NCI-H146 treated with DMSO at 0.1 percent for 48 hours (cell line): Measurements from ENCODE around the gene RPL7A.
"Not testable (repeated sequence)": the region's sequence is repeated elsewhere in the genome, so short reads cannot be mapped to it uniquely, and the experiment has no call there.

Source experiments
- DNase-seq: peaks from one replicate; lab custom pipeline; 2025; ENCODE audit not compliant: unreplicated experiment; lab: John Stamatoyannopoulos, UW

The RPL7A gene

DNA sequence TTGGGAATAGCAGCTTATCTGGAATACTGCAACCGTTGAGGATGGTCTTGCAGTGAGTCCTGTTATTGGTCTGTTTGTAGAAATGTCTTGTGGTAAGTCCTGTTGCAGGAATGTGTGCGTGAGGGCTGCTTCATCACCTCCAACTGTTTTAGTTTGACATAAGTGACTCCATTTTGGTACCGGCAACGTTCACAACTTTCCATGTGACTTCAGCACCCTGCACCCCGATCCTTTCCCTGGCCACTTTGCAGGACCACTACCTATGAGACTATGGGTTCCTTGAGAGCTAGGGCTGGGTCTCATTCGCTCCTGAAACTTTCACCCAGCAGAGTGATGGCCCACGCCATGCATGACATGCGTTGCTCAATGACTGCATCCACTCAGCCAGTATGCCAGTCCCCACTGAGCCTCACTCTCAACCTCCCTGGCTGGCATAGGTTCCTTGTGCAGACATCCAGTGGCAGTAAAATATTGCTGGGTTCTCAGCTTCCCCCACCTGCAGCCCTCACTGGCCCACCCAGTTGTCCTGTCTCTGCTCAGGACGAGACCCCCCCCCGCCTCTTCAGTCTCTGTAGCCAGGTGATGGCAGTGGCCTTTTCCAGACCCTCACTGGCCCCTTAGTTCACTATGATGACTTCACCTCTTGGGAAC lies 20.1 kb upstream of the RPL7A start:
- DNase-seq: no peak

DNA sequence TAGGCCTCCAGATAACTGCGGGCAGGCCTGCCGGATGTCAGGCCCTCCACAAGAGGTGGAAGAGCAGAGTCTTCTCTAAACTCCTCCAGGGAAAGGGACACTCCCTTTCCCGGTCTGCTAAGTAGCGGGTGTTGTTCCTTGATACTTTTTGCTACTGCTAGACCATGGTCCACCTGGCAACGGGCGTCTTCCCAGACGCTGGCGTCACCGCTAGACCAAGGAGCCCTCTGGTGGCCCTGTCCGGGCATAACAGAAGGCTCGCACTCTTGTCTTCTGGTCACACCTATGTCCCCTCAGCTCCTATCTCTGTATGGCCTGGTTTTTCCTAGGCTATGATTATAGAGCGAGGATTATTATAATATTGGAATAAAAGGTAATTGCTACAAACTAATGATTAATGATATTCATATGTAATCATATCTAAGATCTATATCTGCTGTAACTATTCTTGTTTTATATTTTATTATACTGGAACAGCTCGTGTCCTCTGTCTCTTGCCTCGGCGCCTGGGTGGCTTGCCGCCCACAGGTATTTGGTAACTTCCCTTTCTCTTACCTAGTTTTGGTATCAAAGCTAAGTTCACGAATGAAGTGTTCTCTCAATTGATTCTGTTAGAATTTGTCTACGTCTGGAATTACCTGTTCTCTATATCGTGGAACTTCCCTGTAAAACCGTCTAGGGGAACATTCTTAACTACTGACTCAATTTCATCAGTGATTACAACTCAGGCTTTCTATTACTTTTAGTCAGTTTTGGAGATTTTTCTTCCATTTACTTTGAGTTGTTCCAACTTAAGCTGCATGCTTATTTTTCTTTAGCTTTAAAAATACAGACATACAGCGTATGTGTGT lies 18.5 kb upstream of the RPL7A start:
- not testable (repeated sequence) for DNase-seq

DNA sequence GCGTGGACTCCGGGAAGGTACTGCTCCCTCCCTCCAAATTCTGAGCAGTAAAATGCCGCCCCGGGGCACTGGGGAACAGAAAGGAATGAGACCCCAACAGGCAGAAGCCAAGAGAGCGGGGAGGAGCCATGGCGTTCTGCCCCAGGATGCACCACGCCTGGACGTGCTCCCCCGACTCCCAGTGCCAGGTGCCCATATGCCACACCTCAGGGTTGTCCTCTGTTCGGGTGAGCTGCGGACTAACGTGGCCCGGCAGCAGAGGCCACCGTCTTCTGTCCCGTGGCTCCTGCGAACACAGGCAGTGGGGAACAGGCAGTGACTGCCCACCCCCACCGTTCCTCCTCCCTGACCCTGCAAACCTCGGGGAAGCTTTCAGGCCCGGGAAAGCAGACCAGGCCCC lies 16.8 kb upstream of the RPL7A start:
- no peak for DNase-seq

DNA sequence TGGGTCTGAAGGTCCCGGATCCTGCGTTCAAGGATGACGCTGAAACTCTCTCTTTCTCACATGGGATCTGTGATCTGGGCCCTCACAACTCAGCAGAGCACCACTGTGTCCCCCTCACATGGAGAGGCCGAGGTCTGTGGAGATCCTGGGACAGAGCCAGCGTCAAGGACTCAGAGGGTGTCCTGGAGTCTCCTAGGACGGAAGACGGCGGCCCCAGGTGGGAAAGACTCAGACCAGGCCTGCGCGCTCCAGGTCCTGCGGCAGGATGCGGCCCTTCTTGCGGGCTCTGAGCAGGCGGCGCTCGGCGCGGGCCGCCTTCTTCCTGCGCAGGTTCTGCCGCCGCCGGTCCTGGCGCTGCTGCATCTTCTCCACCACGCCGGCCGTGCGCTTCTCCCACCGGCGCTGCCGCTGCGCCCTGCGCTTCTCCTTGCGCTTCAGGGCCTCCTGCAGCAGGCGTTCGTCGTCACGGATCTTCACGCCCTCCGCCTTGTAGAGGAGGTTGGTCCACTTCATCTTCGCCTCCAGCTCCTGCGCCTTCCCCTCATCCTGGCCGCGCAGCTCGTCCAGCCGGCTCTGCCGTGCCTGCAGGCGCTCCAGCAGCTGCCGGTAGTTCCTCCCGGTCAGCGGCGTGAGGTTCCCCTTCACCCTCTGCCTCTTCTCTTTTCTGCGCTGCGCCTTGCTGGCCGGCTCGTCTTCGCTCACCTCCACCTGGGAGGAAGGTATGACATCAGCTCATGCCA lies 16.2 kb upstream of the RPL7A start:
- DNase-seq: no peak

DNA sequence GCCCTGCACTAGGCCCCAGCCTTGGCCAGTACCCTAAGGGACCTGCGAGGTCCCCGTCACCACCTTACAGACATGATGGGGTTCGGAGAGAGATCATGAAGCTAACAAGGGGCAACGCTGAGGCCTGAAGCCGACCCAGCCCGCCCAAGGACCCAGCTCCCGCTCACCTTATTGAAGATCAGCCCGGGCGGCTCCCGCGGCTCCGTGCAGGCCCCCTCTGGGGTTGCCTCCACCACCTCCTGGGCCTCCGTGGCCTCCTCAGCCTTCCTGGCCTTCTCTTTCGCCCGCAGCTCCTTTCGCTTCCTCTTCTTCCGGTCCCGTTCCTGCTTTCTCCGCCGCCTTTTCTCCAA lies 15.7 kb upstream of the RPL7A start:
- no peak for DNase-seq

DNA sequence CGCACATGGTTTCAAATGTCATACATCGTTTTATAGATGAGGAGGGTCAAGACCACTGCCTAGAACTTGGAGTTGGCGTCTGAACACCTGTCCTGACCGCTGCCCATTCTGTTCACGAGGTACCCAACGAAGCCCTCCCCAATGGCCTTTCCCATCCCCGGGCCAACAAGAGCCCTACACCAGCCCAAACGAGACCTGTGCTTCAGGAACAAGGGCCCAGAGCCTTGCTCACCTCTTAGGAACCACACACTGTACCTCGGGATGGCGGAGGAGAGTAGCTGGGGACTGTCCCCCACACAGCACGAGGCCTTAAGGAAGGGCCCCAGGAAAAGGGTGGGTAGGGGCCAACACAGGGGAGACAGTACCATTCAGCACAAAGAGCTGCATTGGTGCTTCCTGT lies 15.0 kb upstream of the RPL7A start:
- no peak for DNase-seq

DNA sequence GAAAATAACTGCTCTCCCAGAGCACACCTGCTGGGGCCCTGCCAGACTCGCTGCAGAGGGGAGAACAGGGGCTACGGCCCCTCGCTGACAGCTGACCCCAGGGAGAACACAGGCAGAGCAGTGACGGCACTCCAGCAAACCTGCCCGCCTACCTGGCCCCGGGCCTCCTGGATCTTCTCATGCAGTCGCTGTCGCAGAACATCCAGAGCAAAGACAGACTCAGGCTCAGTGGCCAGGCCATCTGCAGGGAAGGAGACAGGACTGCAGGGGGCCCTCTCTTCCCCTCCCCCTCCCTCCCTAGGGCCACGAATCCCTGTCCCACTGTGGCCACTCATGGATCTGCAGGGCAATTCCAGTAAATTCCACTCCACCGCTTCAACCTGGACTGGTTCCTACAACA lies 14.5 kb upstream of the RPL7A start:
- DNase-seq: no peak

DNA sequence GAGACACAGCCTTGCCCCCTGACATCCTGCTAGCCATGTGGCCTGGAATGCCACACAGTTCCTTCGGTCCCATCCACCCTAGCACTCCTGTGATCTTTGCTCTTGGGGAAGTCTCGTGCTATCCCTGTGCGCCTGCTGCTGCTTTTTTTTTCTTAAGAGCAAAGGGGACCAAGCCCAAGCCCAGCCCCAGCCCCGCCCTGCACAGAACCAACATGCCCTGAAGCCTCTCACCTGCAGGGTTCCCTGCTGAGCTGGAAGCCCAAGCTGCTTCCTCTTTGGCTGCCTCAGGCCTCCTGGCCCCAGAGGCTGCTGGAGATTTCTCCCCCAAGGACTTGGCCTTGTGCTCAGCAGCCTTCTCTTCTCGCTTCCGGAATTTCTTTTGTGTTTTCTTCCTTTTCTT lies 13.9 kb upstream of the RPL7A start:
- no peak for DNase-seq

DNA sequence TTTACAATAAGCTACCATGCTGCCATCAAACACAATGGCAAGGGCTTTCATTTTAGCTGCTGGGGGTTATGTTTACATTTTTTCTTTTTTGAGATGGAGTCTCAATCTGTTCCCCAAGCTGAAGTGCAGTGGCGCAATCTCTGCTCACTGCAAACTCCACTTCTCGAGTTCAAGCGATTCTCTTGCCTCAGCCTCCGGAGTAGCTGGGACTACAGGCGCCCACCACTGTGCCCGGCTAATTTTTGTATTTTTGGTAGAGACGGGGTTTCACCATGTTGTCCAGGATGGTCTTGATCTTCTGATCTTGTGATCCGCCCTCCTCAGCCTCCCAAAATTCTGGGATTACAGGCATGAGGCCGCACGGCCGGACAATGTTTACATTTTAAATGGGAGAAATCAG lies 13.1 kb upstream of the RPL7A start:
- not testable (repeated sequence) for DNase-seq

DNA sequence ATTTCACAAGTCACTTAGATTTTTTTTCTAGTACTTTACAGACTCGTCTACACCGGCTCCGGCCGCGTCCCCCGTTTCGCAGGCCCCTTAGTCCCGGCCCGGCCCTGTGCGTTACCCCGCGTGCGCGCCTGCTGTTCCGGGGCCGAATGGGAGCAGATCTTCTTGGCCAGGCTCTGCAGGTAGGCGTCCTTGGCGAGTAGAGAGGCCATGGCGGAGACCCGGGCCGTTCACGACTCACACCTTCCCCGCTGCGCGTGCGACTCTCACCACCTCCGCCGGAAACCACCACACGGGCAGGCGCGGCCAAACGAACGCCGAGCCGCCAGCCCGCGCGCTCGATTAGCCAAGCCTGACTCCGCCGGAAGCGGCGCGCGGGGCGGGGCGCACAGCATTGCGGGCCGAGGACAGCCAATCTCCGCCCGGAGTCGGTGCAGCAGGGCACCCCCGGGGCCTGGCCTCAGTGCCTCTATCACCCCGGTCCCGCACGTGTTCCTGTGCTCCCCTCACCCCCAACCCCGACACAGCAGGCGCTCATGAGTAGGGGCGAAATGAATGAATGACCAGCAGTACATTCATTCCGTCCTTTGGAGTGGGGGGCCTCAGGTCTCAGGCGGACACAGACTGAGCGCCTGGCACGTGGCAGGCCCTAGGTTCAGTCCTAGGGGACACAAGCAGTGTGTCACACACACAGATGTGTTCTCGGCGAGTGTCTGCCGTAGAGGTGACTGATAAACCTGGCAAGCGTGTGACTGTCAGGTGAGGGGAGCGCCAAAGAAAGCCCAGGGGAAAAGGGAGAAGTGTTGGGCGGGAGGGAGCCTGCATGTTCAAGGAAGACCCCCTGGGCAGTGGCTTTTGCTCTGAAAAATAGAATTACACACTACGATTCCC lies 11.8 kb upstream of the RPL7A start, which contains the start of gene SURF6:
SURF6 (minus strand) TSS at position 265 of the 888 bp plus-strand sequence; CDS start at position 209, 56 bp downstream.
- DNase-seq: peak; percentile 67

DNA sequence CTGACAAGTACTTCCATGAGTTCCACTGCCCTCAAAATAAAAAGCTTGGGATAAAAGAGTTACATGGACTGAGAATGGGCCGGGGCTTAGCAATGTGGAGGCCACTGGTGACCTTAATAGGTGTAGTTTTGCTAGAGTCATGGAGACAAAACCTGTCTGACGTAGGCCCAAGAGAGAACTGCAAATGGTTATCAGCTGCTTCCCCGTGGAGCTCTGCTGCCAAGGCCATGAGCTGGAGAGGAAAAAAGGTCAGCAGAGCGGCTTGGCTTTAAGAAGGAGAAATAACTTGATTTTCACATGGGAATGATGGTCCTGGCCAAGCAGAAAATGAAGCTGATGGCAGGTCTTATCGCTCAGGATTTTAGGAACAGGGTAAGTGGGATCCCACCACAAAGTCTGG lies 8.4 kb upstream of the RPL7A start:
- no peak for DNase-seq

DNA sequence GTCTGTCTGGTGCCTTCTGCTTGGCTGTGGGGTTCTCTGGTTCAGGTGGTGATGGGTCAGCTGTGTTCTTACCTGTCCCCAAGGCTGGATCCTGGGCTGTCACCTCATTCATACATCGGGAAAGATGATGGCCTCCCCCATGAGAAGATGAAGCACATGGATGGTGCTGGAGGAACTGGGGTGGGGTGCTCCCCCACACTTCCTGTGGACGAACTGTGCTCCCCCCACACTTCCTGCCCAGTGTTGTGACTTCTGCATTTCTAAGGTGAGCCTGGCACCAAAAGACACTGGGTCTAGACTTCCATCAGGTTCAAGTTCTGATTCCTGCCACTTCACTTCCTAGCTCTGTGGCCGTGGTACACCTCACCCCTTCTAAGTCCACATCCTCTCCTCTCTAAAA lies 7.8 kb upstream of the RPL7A start:
- no peak for DNase-seq

DNA sequence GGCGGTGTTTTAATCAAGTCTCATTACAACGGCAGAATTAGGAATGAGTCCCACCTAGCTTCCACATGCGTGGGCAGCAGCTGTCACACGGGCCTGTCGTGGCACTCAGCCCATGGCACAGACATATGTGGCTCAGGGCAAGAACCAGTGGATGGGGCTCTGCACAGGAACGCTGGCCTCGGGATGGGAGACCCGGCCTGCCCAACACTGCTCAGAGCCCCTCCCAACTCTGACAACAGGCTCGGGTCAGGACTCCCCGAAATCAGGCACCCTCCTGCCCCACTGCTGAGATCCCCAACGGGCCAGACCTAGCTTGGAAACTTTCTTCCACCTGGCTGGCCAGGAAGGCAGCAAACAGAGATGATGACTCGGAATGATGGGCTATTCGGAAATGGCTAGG lies 7.1 kb upstream of the RPL7A start:
- no peak for DNase-seq

DNA sequence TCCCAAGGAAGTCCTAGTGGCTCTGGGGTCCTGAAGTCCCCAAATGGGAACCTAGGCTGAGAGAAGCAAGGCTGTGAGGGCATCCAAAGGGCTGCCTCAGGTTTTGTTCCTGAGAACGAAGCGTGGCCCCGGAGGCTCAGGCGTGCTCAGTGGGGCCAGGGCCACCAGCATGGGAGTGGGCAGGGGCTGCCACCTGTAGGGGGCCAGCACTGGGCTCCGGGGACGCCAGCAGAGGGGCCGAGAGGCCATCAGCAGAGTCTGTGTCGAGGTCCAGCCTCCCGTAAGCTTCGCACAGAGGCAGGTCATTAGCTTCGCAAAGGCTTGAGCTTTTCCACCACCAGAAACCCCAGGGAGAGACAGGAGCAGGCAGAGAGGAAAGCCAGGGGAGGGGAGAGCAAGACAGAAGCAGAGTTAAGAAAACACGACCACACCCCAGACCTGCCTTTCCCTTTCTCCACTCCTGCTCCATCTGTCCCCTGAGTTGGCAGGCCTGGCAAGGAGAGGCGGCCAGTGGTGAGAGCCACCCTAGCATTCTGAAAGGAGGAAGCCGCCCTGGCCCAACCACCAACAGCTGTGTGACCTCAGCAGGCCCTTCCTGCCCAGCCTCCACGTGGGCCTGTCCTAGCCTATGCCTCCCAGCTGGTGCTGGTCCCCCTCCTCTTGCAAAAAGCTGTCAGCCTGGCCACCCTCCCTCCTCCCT lies 6.5 kb upstream of the RPL7A start:
- DNase-seq: no peak

DNA sequence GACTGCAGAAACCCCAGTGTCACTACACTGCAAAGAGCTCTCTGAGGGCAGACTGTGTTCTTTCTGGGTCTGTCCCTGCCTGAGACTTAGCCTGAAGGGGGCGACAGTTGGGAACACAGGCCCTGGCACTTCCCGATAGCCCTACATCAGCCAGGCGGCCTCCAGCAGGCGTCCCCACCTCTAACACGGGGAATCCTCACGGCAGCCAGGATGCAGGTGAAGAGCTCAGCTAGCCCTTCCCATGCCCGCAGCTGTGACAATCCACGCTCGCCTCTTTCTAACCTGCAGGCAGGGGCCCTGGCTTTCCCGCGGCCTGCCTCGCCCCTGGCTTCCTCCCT lies 6.0 kb upstream of the RPL7A start:
- DNase-seq: no peak

DNA sequence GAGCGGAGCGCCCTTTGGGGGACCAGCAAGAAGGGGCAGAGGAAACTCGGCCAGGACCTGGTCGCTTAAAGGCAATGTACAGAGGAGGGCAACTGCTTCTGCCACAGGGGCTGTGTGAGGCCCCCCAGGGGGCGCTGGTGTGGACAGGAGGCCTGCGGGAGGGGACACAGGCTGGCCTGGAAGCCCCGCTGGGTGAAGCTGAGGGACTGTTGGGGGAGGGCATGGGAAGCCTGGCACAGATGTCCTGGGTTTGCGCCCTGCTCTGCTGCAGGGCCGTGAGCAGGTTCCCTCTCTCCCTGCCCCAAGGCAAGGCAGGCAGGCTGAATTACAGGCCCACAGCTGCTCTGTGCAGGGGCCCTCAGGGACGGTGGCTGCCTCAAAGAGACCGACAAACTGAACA lies 5.4 kb upstream of the RPL7A start:
- no peak for DNase-seq

DNA sequence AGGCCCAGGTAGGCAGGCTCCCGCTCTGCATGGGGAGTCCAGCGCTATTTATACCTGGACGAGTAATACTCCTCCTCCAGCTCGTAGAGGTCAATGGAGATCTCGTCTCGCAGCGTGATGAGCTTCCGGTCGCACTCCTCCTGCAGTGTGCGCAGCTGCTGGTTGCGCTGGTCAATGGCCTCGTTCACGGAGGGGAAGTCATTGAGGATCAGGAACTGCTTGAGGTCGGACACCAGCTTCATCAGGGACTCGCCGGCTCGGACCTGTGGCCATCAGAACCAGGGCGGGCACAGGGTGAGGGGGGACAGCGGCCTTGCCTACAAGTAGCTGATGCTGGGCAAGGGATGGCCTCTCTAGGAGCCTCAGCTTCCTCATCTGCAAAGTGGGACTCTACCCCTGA lies 3.9 kb upstream of the RPL7A start:
- no peak for DNase-seq

DNA sequence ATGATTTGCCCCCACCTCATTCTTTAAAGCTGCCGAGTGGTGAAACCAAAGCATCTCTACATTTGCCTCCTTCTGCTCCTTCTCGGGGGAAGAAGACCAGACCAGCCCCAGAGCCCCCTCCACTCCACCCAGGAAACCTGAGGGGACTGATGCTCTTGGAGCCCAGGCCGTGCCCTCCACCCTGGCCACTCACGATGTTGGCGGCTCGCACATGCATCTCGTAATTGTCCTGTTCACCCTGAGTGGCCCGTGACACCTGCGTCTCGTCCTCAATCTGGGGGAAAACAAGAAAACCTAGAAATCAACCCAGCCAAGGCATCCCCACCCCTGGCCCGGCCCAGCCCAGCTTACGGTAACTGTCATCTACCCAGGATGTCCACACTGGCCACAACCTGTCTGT lies 3.0 kb upstream of the RPL7A start:
- DNase-seq: no peak

DNA sequence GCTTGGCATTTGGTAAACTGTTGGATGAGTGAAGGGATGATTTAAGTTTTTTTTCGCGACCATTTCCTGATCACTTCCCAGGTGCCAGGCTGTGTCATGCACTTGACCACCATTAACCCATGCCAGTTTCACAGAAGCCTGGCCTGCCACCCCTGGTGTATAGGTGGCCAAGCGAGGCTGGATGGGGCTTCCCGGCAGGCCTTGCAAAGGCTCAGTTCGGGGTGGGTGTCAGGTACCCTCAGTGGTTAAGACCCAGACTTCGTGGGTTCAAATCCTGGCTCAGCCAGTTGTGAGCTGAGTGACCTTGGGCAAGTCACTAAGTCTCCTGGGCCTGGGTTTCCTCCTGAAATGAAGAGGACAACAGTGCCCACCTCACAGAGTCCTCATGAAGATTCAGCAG lies 2.4 kb upstream of the RPL7A start:
- no peak for DNase-seq

DNA sequence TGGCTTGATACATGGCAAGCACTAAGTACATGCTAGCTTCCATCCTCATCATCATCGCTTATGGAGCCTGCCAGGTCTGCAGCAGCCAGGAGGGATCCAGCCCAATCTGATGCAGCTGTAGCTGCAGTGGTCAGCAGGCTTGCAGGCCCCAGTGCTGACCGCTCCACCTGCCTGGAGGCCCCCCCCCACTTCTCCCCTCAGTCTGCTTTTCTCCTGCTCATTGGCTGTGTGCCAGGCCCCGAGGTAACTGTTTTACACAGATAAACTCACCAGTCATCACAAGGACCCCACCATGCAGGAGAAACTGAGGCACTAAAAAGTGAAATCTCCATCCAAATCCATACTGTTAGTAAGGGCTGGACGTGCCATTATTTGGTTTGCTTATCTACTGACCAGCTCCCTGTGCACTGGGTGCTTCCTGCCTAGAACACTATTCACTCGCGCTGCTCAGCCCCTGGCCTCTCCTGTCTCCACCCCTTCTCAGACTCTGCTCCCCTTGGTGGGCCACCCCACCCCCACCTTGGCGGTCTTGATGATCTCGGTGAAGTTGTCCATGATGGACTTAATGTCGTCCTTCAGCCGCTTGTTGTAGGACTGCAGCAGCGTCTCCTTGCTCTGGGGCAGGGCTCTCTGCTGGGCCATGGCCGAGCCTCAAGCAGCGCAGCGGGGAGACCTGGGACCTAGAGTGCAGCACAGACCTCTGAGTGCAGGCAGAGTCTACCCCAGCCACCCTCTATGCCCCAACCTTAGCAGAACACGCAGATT lies 1.8 kb upstream of the RPL7A start:
- no peak for DNase-seq
